Neural cell (in vitro differentiated cells): ENCODE results near the gene YPEL1.

Source experiments
- CTCF ChIP-seq: fragments of 450-650 bp; IDR thresholded peaks from 2 replicates; pipeline ENCODE4 v1.5.1; 2014; ENCODE audit warnings: antibody characterized with exemption, mild to moderate bottlenecking, moderate library complexity; ENCODE audit not compliant: poor library complexity, severe bottlenecking
- EP300 ChIP-seq: fragments of 450-650 bp; conservative IDR thresholded peaks from 2 replicates; pipeline ENCODE4 v1.6.1; 2014; ENCODE audit warnings: antibody characterized with exemption, mild to moderate bottlenecking, moderate library complexity; ENCODE audit not compliant: poor library complexity, severe bottlenecking

- TF ChIP-seq CTCF (no peak), EP300 (no peak)
Observed at GRCh38 chr22:21752276-21752675, 16.7 kb upstream of the YPEL1 start.
